HCT116 (cell line): Measurements from ENCODE around the gene MAPKBP1. TPM values are rescaled to one million over a fixed set of nuclear protein-coding genes. Genes with fewer than 3 reads are reported as not detected.
"Not testable (repeated sequence)": the region's sequence is repeated elsewhere in the genome, so short reads cannot be mapped to it uniquely, and the experiment has no call there.

Source experiments
- ATAC-seq: fragments of 200-7000 bp; cut with Tn5 transposase; 2 replicates; pipeline ENCODE4 v1.9.1; 2020; ENCODE audit warnings: mild to moderate bottlenecking, moderate library complexity
- BruUV-seq: library from RNA; stranded (reverse); fragments of 400-500 nt; replicated peaks from 2 replicates; lab custom pipeline; 2021; lab: Mats Ljungman, UMichigan
- CTCF ChIA-PET: fragments of 300-600 bp; sonication (Branson Sonifier 250); formaldehyde crosslinking; loops from one replicate; lab custom pipeline; 2021; ENCODE audit warnings: antibody characterized with exemption; lab: Charles Lee
- POLR2A ChIA-PET: fragments of 300-600, 350-600 bp; sonication (Branson Sonifier 250); formaldehyde crosslinking; loops from one replicate; lab custom pipeline; 2021; ENCODE audit warnings: antibody characterized with exemption; lab: Charles Lee
- RAD21 ChIA-PET, 2 experiments: fragments of 300-600 bp; sonication (Branson Sonifier 250); formaldehyde crosslinking; loops; one replicate each; lab custom pipeline; 2023; ENCODE audit warnings: low total read pairs in 2 of 2; ENCODE audit not compliant: uncharacterized antibody in 2 of 2, unreplicated experiment in 2 of 2, low non-redundant PET in 1 of 2; lab: Charles Lee
- DNase-seq: peaks from one replicate; pipeline ENCODE4 v3.0.0-alpha.2; 2010; ENCODE audit warnings: low read depth, low spot score
- H2AFZ ChIP-seq: fragments of 200-600 bp; shearing (Covaris generic), sonication (generic); 2 replicates; pipeline ENCODE4 v1.6.1; 2017; ENCODE audit warnings: low read depth, mixed run types, mixed read lengths, antibody characterized with exemption, low read length; ENCODE audit not compliant: poor library complexity, severe bottlenecking
- H3K27ac ChIP-seq: 2 replicates; pipeline ENCODE4 v1.5.1; 2012; ENCODE audit warnings: low read depth, low read length
- H3K27me3 ChIP-seq: fragments of 200-600 bp; sonication (generic); 2 replicates; pipeline ENCODE4 v1.6.1; 2016; ENCODE audit warnings: mixed run types, low read length, mixed read lengths; ENCODE audit not compliant: insufficient read depth
- H3K36me3 ChIP-seq, 2 experiments: fragments of 200-500 bp in 1 of 2; fragments of 200-600 bp in 1 of 2; sonication (Bioruptor generic) in 1 of 2; sonication (generic) in 1 of 2; 2 replicates each; pipeline versions ENCODE4 v1.5.1 to v1.6.1; 2014 to 2016; ENCODE audit warnings: low read length in 2 of 2, inconsistent platforms in 1 of 2, mixed read lengths in 1 of 2, mixed run types in 1 of 2; ENCODE audit not compliant: insufficient read depth in 2 of 2, control insufficient read depth in 1 of 2
- H3K4me1 ChIP-seq, 2 experiments: fragments of 200-600 bp in 1 of 2; sonication (generic) in 1 of 2; 2 replicates each; pipeline versions ENCODE4 v1.5.1 to v1.6.1; 2012 to 2017; ENCODE audit warnings: low read length in 2 of 2, inconsistent platforms in 1 of 2, mild to moderate bottlenecking in 1 of 2, mixed read lengths in 1 of 2, mixed run types in 1 of 2, moderate library complexity in 1 of 2; ENCODE audit not compliant: insufficient read depth in 2 of 2, control insufficient read depth in 1 of 2
- H3K4me2 ChIP-seq: fragments of 200-600 bp; sonication (generic); 2 replicates; pipeline ENCODE4 v1.6.1; 2017; ENCODE audit warnings: mixed run types, low read length, mixed read lengths
- H3K4me3 ChIP-seq, 2 experiments: fragments of 200-600 bp in 1 of 2; sonication (generic) in 1 of 2; replicated peaks in 1 of 2; 2 replicates each; pipeline ENCODE4 v1.5.1; 2011 to 2016; ENCODE audit warnings: low read length in 2 of 2, control low read depth in 1 of 2, low read depth in 1 of 2, mild to moderate bottlenecking in 1 of 2, mixed read lengths in 1 of 2, mixed run types in 1 of 2
- H3K79me2 ChIP-seq: fragments of 200-600 bp; sonication (generic); 2 replicates; pipeline ENCODE4 v1.6.1; 2017; ENCODE audit warnings: mild to moderate bottlenecking, mixed run types, low read length, moderate library complexity, mixed read lengths; ENCODE audit not compliant: insufficient read depth
- H3K9ac ChIP-seq: fragments of 200-600 bp; sonication (generic); 2 replicates; pipeline ENCODE4 v1.6.1; 2016; ENCODE audit warnings: low read length, mixed read lengths
- H3K9me2 ChIP-seq: fragments of 200-600 bp; sonication (generic), shearing (Covaris generic); 2 replicates; pipeline ENCODE4 v1.6.1; 2017; ENCODE audit warnings: mixed run types, mild to moderate bottlenecking, moderate library complexity; ENCODE audit not compliant: insufficient read depth
- H3K9me3 ChIP-seq, 2 experiments: fragments of 200-500 bp in 1 of 2; fragments of 200-600 bp in 1 of 2; sonication (Bioruptor generic) in 1 of 2; sonication (generic) in 1 of 2; 2 replicates each; pipeline ENCODE4 v1.6.1; 2014 to 2017; ENCODE audit warnings: low read length in 2 of 2, mixed read lengths in 2 of 2, inconsistent platforms in 1 of 2, low read depth in 1 of 2, mild to moderate bottlenecking in 1 of 2, mixed run types in 1 of 2, moderate library complexity in 1 of 2; ENCODE audit not compliant: control insufficient read depth in 1 of 2, insufficient read depth in 1 of 2
- H4K20me1 ChIP-seq: fragments of 200-600 bp; sonication (generic), shearing (Covaris generic); 2 replicates; pipeline ENCODE4 v1.6.1; 2017; ENCODE audit warnings: mixed run types, mild to moderate bottlenecking, moderate library complexity; ENCODE audit not compliant: insufficient read depth
- CBX3 ChIP-seq: IDR thresholded peaks from 2 replicates; pipeline ENCODE4 v1.6.1; 2012; ENCODE audit warnings: low read depth
- ELF1 ChIP-seq: IDR thresholded peaks from 2 replicates; pipeline ENCODE4 v1.6.1; 2012; ENCODE audit warnings: low read depth, borderline replicate concordance
- POLR2AphosphoS5 ChIP-seq: IDR thresholded peaks from 2 replicates; pipeline ENCODE4 v1.6.1; 2011; ENCODE audit warnings: mild to moderate bottlenecking, low read depth, low read length, moderate library complexity
- SIN3A ChIP-seq: IDR thresholded peaks from 2 replicates; pipeline ENCODE4 v1.6.1; 2012; ENCODE audit warnings: low read depth
- SP1 ChIP-seq: IDR thresholded peaks from 2 replicates; pipeline ENCODE4 v1.6.1; 2012; ENCODE audit warnings: low read depth
- SRF ChIP-seq: IDR thresholded peaks from 2 replicates; pipeline ENCODE4 v1.6.1; 2012; ENCODE audit warnings: low read depth
- intact Hi-C: fragments of 100-400 bp; cut with micrococcal nuclease; formaldehyde crosslinking; loops from 2 replicates; pipeline ENCODE4 v1.10.0; 2022
- total RNA-seq: library from RNA; stranded (reverse); gene quantifications from one replicate; pipeline ENCODE4 v1.2.1, GENCODE V29; 2021; ENCODE audit not compliant: unreplicated experiment
- TF ChIP-seq, protein P1 (sequence below): IDR thresholded peaks from 2 replicates; pipeline ENCODE4 v1.6.1; 2011; ENCODE audit warnings: mild to moderate bottlenecking, low read length, moderate library complexity; ENCODE audit not compliant: insufficient replicate concordance; ENCODE audit errors: extremely low read depth
- TF ChIP-seq, protein P2 (sequence below): IDR thresholded peaks from 2 replicates; pipeline ENCODE4 v1.6.1; 2012
- TF ChIP-seq, protein P3 (sequence below): IDR thresholded peaks from 2 replicates; pipeline ENCODE4 v1.6.1; 2012
- TF ChIP-seq, protein P4 (sequence below): IDR thresholded peaks from 2 replicates; pipeline ENCODE4 v1.6.1; 2012; ENCODE audit warnings: low read depth

The MAPKBP1 gene
- total RNA-seq, 1 experiment from 2014 or later, result 21.3 TPM

DNA sequence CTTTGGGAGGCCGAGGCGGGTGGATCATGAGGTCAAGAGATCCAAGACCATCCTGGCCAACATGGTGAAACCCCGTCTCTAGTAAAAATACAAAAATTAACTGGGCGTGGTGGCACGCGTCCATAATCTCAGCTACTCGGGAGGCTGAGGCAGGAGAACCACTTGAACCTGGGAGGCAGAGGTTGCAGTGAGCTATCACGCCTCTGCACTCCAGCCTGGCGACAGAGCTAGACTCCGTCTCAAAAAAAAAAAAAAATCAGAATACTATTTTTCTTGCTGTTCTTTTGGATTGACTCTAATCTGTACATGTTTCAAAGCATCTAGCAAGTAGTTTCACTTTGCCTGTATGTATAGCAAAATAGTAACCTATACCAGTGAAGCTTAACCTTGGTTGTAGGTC lies 38.8 kb upstream of the MAPKBP1 start:
- RAD21 ChIA-PET, result not testable (repeated sequence)

DNA sequence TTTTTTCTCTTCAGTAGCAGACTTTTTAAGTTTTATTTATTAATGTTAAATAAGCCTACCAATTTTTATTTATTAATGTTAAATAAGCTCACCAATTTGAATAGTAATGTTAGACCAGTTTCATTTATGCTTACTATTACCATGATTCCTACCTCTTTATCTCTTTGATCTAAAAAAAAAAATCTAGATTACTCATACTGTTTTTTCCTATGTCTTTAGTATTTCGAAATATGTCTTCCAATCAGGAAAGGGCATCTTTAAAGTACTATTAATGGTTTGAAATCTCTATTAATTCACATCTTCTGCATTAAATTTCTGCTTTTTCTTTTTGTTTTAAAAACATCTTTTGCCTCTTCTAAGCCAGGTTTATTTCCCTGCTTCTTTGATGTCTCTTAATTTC lies 27.5 kb upstream of the MAPKBP1 start:
- TF ChIP-seq, protein P1, sequence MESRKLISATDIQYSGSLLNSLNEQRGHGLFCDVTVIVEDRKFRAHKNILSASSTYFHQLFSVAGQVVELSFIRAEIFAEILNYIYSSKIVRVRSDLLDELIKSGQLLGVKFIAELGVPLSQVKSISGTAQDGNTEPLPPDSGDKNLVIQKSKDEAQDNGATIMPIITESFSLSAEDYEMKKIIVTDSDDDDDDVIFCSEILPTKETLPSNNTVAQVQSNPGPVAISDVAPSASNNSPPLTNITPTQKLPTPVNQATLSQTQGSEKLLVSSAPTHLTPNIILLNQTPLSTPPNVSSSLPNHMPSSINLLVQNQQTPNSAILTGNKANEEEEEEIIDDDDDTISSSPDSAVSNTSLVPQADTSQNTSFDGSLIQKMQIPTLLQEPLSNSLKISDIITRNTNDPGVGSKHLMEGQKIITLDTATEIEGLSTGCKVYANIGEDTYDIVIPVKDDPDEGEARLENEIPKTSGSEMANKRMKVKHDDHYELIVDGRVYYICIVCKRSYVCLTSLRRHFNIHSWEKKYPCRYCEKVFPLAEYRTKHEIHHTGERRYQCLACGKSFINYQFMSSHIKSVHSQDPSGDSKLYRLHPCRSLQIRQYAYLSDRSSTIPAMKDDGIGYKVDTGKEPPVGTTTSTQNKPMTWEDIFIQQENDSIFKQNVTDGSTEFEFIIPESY, result no peak
- TF ChIP-seq SRF (no peak), CBX3 (no peak), SP1 (no peak), SIN3A (no peak), ELF1 (no peak), POLR2AphosphoS5 (no peak)
- TF ChIP-seq, protein P2, sequence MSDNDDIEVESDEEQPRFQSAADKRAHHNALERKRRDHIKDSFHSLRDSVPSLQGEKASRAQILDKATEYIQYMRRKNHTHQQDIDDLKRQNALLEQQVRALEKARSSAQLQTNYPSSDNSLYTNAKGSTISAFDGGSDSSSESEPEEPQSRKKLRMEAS, result no peak
- TF ChIP-seq, protein P3, sequence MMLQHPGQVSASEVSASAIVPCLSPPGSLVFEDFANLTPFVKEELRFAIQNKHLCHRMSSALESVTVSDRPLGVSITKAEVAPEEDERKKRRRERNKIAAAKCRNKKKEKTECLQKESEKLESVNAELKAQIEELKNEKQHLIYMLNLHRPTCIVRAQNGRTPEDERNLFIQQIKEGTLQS, result no peak
- TF ChIP-seq, protein P4, sequence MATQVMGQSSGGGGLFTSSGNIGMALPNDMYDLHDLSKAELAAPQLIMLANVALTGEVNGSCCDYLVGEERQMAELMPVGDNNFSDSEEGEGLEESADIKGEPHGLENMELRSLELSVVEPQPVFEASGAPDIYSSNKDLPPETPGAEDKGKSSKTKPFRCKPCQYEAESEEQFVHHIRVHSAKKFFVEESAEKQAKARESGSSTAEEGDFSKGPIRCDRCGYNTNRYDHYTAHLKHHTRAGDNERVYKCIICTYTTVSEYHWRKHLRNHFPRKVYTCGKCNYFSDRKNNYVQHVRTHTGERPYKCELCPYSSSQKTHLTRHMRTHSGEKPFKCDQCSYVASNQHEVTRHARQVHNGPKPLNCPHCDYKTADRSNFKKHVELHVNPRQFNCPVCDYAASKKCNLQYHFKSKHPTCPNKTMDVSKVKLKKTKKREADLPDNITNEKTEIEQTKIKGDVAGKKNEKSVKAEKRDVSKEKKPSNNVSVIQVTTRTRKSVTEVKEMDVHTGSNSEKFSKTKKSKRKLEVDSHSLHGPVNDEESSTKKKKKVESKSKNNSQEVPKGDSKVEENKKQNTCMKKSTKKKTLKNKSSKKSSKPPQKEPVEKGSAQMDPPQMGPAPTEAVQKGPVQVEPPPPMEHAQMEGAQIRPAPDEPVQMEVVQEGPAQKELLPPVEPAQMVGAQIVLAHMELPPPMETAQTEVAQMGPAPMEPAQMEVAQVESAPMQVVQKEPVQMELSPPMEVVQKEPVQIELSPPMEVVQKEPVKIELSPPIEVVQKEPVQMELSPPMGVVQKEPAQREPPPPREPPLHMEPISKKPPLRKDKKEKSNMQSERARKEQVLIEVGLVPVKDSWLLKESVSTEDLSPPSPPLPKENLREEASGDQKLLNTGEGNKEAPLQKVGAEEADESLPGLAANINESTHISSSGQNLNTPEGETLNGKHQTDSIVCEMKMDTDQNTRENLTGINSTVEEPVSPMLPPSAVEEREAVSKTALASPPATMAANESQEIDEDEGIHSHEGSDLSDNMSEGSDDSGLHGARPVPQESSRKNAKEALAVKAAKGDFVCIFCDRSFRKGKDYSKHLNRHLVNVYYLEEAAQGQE, result no peak
- H3K9ac ChIP-seq, result no peak overlapping the region
- H3K4me2 ChIP-seq, result no peak overlapping the region
- ATAC-seq (no peak), DNase-seq (no peak)
- intact Hi-C loops, result no loop called here
- no peaks in the 10 kb centered on the region for H3K4me1 ChIP-seq
- H3K9me3 ChIP-seq, result no peaks in the 10 kb centered on the region
- H3K79me2 ChIP-seq, result 0 out of 2 replicates have a peak, but pooled peaks cover 2% of the 10 kb centered on the region
- ChIA-PET CTCF (interaction anchor here (1.3 kb wide), 1 partner anchor 26 kb away, joined by 4 read pairs; no protein-coding TSS in a partner anchor), RAD21 (interaction anchor here in 1 of 2 experiments (0.7 kb wide), 1 partner anchor 1357 kb away, joined by 4 read pairs; no protein-coding TSS in a partner anchor), POLR2A (no interaction called here)
- no TSS peak for BruUV-seq
- no peak overlapping the region for H2AFZ ChIP-seq
- no peak overlapping the region for H3K4me3 ChIP-seq
- H3K27me3 ChIP-seq, result no peaks in the 10 kb centered on the region
- no peak overlapping the region for H3K27ac ChIP-seq
- H4K20me1 ChIP-seq, result no peaks in the 10 kb centered on the region
- peaks cover 12 to 15% of the 10 kb centered on the region in 2 experiments; a peak in 3 of 4 replicates for H3K36me3 ChIP-seq
- no peaks in the 10 kb centered on the region; the same call in 1 of the 2 replicates for H3K9me2 ChIP-seq

More for the DNA sequence above, 38.8 kb upstream of the MAPKBP1 start:
- intact Hi-C loops, BruUV-seq, H2AFZ ChIP-seq, H4K20me1 ChIP-seq, POLR2A ChIA-PET, H3K27me3 ChIP-seq, H3K79me2 ChIP-seq, ATAC-seq, DNase-seq, H3K9me3 ChIP-seq, H3K9me2 ChIP-seq, H3K4me2 ChIP-seq, H3K27ac ChIP-seq, H3K4me3 ChIP-seq, H3K4me1 ChIP-seq, H3K9ac ChIP-seq, CTCF ChIA-PET: not testable (repeated sequence)
- peaks cover 9 to 20% of the 10 kb centered on the region in 2 experiments; a peak in 3 of 4 replicates for H3K36me3 ChIP-seq
